Fibroblast of skin of left quadriceps (primary cell): ENCODE measurements around the gene SLC16A9.
"Not testable (repeated sequence)": the region's sequence is repeated elsewhere in the genome, so short reads cannot be mapped to it uniquely, and the experiment has no call there.

Source experiments
- DNase-seq, 2 experiments: peaks; one replicate each; pipeline ENCODE4 v3.0.0-alpha.2; 2013; ENCODE audit warnings: low read depth in 2 of 2

The SLC16A9 gene

DNA sequence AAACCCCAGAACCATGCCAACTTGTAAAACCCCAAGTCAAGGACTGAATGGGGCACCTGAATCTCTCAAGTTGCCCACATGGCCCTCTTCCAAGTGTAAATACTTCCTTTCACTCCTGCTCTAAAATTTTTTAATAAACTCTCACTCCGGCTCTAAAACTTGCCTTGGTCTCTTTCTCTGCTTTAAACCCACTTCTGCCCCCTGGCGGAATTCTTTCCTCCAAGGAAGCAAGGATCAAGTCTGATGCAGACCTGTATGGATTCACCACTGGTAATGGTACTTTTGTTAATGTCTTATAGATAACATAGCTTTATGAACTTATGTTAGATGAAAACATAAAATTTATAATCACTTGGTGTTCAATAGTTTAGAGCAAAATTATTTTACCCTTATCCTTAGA is 33.8 kb downstream of the SLC16A9 start:
- no peak for DNase-seq

DNA sequence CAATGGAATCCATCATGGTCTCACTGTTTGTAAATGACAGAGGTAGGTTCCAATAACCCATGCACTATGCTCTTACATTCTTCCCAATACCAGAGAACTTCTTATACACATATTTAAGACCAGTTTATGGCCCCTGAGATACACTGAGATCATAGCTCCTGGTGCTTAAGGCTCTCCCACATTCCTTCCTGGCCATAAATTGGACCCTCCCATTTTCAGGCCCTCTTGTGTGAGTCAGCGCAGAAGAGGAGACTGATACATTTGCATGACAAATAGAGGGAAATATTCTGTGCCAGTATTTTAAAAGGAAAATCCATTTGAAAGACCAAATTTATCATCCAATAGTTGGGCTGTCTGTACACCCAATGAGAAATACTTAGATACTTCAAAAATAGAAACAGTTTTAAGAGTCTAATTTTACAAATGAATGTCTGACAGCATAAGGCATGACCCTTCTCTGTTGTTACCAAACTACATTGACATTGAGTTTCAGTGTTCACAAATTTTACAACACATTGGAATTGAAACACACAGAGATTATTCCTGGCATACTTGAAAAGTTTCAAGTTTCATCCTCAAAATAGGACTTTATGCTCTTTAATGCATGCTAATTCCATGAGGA is 35.3 kb downstream of the SLC16A9 start:
- peak; percentile 65 to 68 for DNase-seq

DNA sequence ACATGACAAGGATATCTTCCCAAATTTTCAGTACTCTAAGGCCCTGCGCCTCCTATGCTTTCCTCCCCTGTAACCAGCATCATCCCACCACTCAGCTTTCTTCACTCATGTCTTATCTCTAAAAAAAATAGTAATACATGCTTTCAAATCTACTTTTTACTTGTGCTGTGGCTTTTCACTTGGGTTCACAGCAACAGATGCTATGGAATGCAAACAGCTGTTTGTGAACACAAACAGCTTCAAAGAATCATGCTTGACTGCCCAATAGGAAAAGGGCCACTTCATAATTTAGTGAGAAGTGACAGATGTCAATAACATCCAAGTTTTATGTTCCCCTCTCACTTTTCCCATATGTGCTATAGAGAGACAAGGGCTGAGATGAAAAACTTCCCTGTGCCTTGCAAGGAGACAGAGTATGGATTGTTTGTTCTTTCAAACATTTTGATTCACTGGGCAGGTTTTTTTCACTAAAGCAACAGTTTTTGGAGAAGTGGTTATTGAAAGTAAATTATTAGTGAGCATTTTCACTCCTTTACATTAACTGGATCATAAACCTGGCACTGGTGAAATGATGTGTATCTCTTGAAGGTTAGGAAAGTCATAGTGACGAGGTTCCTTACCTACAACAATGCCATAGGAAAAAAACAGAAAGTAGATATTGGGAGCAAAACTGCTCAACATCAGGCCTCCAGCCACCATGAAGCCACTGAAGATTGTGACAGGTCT is 37.3 kb downstream of the SLC16A9 start:
- no peak for DNase-seq

DNA sequence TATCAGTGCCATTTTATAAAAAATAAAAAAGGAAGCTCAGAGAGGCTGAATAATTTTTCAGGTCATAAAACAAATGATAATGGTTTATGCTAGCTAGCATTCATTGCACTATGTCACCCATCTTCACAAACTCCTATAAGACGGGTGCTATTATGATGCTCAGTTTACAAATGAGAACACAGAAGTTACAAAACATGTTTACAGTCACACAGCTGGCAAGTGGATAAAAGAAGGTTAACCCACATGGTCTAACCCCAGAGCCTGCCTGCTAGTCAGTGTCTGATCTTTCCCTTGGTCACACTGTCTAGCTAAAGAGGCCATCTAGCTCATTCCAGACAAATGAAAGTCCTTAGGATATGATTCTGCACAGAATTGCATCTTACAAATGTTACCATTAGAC is 39.4 kb downstream of the SLC16A9 start:
- no peak for DNase-seq

DNA sequence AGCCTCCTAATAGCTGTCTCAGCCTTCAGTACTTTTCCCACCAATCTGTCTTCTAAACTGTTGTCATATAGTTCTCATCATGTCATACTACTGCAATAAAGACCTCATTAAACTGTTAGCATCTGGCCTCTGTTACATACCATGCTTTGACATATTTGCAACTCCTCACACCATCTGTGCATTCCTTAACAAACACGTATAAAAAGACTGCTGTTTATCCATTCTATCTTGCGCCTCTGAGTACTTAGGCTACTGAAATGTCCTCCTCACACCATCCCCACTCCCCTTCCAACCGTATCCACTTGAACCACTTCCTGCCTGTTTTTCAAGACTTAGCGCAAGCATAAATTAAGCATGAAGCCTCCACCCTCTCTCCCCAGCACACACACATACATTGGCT is 41.6 kb downstream of the SLC16A9 start:
- peak; percentile 64 to 74 for DNase-seq

DNA sequence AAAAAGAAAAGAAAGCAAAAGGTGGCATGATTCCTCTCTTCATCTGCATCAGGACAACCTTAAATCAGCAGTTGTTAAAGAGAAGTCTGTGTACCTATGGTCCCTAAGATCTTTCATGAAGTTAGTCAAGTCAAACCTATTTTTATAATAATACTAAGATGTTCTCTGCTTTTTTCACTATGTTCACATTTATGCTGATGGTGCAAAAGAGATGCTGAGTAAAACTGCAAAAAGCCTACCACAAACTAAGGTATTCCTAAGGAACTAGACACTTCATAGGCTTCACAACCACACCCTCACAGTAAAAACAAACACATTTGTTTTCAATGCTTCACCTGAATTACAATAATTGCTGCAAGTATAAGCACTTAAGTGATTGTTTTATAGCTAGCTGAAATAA is 43.3 kb downstream of the SLC16A9 start:
- no peak for DNase-seq

DNA sequence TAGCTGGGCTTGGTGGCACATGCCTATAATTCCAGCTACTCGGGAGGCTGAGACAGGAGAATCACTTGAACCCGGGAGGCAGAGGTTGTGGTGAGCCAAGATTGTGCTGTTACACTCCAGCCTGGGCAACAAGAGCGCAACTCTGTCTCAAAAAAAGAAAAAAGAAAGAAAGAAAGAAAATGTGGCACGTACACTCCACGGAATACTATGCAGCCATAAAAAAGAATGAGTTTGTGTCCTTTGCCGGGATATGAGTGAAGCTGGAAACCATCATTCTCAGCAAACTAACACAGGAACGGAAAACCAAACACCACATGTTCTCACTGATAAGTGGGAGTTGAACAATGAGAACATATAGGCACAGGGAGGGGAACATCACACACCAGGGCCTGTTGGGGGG is 46.4 kb downstream of the SLC16A9 start:
- DNase-seq: not testable (repeated sequence)

DNA sequence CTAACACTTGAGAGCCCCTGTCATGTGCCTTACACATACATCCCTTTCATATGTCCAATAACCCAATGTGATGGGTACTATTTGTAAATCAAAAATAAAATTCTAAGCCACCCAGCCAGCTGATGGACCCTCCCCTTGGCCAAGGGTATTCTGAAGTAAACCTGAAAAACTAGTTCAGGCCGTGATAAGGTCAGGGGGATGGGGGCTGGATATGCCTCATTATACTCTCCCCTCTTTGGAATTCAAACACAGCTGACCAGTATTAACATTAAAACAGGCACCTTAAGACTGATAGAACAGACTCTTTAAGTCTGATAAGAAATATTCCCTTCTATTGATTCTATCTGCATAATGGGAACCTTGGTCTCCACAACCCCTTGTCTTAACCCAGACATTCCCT is 51.9 kb downstream of the SLC16A9 start:
- no peak for DNase-seq

DNA sequence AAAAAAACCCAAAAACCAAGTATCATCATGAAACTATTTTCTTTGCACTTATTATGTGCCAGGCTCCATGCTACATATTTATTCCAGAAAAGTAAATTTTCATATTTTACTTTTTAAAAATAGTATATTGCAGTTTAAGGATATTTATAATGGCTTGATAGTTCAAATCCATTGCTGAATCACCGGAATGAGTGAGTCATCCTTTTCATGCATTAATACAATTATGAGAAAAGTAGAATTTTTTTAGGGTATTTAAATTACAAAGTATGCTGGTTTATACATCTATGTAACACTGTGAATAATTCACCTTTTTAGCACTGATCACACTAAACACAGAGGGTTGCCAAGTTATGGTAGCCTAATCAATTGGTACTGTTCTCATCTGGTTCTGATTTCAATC is 54.3 kb downstream of the SLC16A9 start:
- no peak for DNase-seq

DNA sequence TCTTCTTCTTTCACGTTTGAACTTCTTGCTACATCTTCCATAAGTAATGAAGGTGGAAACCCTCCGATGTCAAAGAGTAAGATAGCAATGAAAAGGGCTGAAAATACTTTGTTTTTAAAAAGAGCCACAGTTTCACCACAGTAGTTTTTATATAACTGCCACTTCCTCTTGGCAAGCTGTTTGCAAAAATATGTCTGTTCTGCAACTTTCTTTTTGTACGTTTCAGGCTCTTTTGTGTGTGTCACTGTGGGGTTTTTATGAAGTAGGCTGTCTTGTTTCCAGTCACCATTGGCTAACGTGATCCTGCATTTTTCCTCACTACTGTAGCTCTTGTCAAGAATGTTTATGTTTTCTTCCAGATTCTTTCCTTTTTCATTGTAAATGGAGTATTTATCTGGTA is 55.6 kb downstream of the SLC16A9 start:
- no peak for DNase-seq

DNA sequence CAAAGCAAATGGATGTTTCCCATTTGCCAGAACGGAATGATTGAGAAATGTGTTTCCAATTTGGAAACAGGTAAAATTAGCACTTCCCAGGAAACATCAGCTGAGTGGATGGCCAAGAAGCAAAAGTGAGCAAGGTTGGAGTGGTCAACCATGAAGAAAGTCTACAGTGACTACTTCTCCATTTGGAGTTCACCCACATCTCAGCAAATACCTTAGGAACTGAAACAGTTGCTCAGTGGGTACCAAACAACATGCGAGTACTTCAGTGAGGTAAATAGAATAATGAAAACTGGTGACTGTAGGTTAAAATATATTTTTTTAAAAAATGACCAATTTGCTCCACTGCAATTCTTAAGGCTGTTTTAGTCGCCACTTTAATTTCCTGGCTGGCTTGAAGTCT is 57.7 kb downstream of the SLC16A9 start:
- DNase-seq: no peak

DNA sequence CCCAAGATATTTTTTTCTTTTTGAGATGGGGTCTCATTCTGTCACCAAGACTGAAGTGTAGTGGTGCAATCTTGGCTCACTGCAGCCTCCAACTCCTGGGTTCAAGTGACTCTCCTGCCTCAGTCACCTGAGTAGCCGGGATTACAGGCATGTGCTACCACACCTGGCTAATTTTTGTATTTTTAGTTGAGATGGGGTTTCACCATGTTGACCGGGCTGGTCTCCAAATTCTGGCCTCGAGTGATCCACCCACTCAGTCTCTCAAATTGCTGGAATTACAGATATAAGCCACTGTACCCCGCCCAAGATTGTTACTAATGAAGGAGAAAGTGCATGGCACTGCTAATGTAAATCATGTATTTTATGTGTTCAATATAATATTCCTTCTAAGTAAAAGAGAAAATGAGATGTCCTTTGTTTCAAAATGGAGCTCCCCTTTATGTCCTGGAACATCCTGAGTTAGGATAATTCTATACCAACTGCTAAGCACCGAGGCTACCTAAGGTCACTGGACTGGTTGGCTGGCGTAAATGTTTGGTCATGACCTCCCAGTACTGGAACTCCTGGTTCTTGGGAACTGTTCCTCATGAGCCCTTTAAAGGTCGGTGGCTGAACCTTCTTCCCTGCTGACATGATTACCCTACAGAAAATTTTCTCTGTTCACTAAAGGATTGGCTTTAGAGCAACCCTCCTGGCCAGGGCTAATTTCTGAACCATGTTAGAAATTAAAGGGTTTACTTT is 59.9 kb downstream of the SLC16A9 start:
- no peak for DNase-seq

DNA sequence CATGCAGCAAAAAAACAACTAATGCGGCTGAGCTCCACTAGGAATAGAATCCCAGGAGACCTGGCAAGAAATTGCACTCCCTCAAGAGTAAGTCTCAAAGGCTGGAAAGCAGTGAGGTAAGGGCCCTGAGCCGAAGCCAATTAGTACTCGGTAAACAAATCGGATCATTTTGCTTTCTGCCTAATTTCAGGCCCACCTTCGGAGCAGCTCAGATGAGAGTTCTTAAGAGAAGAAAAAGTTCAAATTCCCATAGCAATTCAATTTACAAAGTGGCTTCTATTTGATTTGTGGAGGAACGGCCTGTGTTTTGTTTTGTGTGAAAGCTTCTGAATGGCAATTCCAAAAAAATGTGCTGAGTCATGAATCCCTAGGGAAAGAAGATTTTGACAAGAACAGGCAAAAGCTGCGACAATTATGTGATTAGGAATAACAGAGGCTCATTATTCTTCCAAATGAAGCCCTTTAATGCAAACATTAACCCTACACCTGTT is 60.9 kb downstream of the SLC16A9 start:
- no peak for DNase-seq

DNA sequence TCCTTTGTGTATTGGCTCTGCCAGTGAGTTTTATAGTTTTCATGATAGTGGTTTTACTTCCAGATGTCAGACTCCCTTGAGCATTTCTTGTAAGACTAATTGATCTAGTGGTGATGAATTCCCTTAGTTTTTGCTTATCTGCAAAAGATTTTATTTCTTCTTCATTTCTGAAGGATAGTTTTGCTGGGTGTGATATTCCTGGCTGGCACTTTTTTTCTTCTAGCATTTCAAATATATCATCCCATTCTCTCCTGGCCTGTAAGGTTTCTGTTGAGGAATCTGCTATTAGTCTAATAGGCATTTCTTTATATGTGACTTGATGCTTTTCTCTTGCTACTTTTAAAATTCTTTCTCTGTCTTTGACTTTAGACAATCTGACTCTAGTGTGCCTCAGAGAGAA is 64.8 kb downstream of the SLC16A9 start:
- no peak for DNase-seq

DNA sequence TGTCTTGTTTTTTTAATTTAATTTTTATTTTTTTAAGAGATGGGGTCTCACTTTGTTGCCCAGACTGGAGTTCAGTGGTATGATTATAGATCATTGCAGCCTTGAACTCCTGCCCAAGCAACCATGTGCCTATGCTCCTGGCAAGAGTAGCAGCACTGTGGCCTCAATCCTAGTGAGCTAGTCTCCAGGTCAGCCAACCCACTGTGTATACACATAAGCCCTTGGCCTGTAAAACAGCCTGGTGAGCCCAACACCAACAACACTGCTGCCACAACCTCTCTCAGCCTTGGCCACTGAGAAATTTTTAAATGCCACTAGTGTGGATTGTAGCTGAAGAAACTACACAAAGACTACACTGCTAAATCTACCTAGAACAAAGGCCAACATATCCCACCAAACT is 68.0 kb downstream of the SLC16A9 start:
- DNase-seq: not testable (repeated sequence)

DNA sequence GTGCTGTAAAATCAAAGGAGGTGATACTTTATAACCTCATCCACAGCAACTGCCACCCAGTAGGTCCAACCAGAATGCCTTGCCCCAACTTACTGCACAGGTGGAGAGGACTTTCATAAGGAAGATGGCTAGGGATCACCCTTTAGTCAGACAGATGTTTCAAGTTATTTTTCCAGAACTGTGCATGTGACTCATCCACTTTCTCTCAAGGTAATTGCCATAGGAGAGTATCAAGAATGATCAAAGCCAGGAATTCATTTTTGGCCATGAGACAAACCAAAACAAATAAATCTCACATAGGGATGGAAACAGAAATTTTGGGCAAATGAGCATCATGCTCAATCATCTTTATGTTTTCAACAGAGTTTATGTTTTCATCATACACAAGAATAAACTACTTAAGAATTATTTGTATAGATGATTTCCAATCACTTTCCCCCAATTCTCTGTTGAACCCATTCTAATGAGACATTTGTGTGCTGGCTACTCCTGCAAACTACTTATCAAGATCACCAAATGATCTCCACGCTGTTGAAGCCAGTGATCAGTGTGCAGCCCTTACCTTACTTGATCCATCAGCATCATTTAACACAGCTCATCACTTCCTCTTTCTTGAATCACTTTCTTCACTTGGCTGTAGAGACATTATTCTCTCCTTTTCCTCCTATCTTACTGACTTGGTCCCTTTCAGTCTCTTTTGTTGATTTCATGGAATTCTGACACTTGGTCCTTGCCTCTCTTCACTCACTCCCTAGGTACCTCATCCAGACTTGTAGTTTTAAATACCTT is 74.0 kb downstream of the SLC16A9 start:
- DNase-seq: no peak

DNA sequence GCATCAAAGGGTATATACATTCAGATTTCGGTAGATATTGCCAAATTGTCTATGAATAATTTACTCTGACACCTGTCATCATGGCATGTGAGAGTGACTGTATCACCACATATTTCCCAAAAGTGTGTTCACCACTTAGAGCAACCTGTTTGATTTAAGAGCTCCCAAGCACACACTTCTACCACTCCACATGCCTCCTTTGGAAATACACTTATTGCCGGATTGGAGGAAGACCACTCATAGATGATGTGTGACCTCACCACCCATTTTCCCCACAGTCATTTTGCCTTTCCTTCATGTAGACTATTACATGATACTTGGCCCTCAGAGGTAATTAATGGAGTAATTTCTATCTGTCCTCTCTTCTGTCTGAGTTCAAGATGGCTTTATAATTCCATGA is 75.5 kb downstream of the SLC16A9 start:
- DNase-seq: no peak

DNA sequence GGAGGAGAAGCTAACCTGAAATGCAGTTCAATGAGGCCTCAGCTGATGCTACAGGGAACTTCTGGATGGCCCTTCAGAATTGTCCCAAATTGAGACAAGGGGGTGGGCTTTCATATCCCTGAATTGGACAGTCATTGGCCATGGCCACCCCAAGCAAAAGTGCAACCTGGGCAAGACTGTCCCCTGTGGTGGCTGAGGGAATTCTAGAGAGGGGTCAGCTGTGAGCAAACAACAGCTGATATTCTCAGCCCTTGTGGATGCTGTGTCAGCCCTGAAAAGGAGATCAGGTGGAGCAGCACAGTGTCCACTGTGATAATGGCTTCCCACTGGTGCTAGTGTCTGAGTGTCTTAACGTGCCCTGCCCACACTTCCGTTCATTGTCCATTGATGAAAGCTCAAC is 76.6 kb downstream of the SLC16A9 start:
- no peak for DNase-seq

DNA sequence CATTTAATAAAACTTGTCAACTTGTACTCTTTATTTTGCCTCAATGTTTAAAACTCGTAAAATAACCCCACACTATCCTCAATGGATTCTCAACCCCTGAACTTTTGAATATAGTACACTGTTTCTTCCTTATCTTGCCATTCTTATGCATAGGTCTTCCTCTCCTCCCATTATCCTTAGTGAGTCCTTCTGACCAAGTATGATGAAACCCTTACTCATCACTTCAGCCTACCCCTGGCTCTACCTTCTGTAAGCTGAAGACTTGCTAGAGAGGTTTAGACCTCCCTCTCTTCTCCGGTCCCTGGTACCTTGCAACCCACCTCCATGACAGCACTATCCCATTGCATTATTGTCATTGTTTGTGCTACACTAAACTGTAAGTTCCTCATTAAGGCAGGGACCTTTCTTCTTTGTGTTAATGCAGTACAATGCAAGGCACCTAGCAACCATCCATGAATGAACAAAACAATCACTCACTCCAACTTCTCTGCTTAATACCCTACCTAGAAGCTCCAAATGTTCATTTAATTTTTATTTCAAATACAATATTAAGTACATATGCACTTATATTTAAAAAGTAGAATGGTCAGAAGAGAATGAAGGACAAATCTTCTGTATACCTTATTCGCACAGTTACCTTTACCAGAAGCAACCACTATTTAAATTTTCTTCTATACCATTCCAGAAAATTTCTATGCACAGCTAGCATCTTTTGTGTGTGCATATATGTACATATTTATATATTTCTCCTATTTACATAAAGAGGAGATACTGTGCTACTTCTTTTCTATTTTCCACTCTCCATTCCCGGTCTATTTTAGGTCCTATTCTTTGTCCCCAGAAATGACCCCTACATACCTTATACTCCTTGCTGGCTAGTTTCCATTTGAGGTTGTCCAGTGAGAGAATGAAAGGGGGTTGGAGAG is 77.5 kb downstream of the SLC16A9 start:
- DNase-seq: no peak

DNA sequence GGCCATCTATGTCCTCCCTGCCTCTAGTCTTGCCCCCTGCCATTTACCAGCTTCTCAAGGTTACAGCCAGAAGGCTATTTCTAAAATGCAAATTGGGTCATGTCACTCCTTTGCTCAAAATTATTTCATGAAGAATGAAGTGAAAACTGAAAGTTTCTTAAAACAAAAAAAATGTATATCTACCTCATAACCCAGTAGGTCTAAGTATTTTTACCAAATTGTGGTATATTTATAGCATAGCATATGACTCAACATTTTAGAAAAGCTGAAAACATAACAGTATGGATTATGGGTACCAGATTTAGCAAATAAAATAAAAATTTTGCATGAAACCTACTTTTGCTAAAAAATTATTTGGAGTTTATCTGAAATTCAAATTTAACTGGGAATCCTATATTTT is 78.4 kb downstream of the SLC16A9 start:
- DNase-seq: no peak

DNA sequence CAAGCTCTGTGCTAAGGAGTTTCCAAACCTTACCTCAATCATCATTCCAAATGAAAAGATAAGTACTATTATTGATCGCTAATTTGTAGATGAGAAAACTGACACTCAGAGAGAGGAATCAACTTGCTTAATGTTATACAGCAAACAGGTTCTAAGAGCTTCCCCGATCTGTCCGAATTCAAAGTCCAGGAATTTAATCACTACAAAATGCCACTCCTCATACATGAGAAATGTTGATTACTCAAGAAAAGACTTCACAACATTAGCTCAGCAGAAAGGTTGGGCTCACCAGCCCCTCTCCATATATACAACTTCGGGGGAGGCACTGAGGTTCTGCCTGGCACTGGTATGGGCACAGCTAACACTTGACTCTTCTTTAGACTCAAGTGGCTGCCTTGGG is 80.7 kb downstream of the SLC16A9 start:
- no peak for DNase-seq
